Urothelium cell line (cell line): ENCODE data around the gene LBH.
A peak's percentile ranks its signal among the peaks of the same experiment; 100 is the strongest.
"Not testable (repeated sequence)": the region's sequence is repeated elsewhere in the genome, so short reads cannot be mapped to it uniquely, and the experiment has no call there.

Experiments used
- DNase-seq: peaks from one replicate; pipeline ENCODE4 v3.0.0; 2011; ENCODE audit warnings: low spot score, mixed read lengths
- FAIRE-seq: peaks from 2 replicates; lab custom pipeline; 2011; peaks lifted over from hg19 to GRCh38; lab: Jason Lieb, UNC

Gene LBH

DNA sequence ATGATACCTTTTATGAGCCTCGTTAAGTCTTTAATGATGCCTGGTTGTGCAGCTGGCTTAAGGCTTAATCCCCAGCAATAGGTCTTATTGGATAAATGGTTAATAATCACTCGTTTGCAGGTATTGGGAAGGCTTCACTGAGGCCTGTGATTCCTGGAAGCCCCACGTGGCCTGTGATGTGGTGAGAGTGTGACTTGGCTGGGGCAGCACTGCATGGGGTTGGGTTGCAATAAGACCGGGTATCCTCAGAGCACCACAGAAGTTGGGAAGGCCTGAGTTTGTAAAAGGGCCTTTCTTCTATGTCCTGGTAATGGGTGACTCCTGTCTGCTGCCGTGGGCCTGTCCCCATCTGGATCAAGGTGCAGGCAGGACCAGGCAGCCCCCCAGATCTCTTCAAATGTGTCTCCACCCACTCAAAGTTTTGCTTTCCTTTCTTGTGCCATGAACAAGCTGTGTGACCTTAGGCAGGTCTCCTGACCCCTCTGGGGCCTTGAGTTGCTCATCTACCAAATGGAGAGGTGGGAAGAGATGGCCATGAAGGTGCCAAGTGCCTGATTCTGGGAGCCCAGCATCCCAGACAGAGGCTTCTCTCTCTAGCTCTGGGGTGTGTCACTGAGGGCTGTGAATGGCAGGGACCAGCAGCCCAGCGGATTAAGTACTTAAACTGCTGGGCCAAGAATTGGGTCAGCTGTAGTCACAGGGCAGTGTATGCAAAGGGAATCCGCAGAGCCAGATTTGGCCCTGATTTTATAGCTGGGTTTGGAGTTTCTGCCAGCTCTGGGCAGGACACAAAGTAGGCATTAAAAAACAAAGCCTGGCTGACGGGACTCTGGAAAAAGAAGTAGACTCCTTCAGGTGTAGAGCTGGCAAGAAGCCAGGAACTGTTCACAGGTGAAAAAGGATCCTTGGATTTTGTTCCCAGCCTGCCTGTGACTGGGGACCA, 24.4 kb downstream of the LBH start:
- FAIRE-seq (no peak), DNase-seq (no peak)

DNA sequence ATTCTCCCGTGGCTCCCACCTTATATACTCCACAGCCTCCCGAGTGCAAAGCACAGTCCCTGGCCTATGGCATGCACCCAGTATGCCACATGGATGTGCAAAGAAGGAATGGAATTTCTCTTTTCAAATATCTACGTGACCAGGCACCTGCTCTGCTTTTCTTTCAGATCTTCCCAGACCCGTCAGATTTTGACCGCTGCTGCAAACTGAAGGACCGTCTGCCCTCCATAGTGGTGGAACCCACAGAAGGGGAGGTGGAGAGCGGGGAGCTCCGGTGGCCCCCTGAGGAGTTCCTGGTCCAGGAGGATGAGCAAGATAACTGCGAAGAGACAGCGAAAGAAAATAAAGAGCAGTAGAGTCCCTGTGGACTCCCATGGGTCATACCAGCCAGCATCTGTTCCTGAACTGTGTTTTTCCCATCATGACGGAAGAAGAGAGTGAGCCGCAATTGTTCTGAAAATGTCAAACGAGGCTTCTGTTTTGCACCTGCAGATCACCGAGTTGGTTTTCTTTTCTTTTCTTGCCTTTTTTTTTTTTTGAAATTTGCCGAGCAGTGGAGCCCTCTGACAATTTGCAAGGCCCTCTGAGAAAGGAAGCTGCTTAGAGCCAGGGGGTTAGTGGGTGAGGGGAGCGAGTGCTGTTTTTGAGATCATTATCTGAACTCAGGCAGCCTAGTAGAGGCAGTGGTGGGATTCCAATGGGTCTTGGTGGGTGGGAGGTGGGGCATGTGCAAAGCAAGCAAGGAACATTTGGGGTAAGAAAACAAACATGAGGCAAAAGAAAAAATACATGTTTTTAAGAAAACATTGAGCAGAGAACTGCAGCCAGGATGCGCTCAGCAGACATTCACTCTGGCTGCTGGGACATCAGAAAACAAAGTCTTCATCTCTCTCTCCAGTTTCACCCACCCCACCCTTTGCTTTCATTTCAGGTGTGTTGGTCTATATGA, 26.2 kb downstream of the LBH start:
- DNase-seq (no peak), FAIRE-seq (no peak)

DNA sequence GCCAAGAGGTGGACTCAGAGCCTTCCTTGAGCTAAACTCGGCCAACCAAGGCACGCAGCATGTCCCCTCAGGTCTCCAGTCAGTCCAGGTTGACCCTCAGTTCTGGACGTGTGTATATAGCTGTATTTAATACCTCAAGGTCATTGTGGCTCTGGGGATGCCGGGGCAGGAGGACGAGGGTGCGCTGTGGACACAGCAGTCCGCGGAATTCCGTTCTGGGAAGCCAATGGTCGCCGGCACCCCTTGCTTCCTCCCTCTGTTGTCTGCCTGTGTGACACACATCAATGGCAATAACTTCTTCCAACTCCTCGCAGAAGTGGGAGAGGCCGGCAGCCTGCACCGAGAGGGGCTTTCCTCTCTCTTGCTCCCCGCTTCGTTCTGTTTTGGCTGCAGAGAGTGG, 27.7 kb downstream of the LBH start:
- FAIRE-seq, result no peak
- no peak for DNase-seq

DNA sequence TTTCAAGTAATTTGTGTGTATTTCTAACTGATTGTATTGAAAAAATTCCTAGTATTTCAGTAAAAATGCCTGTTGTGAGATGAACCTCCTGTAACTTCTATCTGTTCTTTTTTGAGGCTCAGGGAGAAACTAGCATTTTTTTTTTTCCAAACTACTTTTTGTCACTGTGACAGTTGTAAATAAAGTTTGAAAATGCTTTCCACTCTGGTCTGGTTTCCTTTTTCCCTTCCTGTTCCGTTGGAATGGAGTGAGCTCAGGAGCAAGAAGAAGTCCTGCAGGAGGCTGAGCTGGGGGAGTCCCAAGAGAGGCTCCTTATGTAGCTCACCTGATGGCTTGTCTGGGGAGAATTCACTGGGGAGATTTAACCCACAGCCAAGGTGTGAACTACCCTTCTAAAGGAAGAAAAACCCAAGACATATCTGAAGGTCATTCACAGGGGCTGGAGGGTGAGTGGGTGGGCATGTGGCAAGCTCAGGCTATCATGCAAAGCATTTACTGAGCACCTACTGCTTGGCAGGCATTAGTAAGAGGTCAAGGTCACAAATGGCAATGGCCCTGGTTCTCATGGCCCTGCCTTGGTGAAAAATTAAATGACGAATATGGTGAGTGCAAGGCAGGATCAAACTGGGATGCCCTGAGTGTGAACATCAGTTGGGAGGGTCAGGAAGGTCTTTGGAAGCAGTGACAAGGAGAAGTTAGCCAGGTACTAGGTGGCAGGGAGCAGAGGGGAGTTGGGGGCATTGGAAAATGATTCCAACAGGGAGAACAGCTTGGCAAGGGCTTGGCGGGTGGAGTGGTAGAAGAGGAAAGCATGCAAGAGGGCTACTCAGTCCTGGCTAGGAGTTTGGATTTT, 28.7 kb downstream of the LBH start:
- DNase-seq (no peak), FAIRE-seq (no peak)

DNA sequence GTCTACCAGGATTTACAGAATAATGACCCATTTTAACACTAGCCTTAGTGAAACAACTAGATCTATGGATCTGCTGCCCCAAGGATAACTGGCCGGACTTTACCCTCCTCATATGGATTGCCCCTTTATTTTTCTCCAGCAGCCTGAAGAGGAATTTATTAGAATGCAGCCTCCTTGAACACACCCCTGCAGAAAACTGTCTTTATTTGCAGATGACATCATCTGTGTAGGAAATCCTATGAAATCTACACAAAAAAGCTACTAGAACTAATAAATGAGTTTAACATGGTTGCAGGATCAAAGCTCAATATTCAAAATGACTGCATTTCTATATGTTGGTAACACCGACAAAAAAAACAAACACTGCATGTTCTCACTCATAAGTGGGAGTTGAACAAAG, 29.6 kb downstream of the LBH start:
- FAIRE-seq (no peak), DNase-seq (no peak)

DNA sequence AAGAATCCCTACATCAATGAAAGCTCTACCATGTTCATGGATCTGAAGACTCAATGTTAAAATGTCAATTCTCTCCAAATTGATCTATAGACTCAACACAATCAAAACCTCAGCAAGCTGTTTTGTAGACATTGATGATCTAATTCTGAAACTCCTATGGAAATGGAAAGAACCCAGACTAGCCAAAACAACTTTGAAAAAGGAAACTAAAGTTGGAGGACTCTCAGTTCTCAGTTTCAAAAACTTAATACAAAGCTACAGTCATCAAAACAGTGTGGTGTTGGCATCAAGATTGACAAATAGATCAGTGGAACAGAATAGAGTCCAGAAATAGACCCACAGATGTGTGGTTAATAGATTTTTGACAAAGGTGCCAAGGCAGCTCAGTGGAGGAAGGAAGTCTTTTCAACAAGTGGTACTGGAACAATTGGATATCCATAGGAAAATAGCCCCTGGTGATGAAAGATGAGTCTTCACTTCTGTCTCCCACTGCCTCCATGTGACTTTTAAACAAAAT, 30.4 kb downstream of the LBH start:
- no peak for DNase-seq
- no peak for FAIRE-seq

DNA sequence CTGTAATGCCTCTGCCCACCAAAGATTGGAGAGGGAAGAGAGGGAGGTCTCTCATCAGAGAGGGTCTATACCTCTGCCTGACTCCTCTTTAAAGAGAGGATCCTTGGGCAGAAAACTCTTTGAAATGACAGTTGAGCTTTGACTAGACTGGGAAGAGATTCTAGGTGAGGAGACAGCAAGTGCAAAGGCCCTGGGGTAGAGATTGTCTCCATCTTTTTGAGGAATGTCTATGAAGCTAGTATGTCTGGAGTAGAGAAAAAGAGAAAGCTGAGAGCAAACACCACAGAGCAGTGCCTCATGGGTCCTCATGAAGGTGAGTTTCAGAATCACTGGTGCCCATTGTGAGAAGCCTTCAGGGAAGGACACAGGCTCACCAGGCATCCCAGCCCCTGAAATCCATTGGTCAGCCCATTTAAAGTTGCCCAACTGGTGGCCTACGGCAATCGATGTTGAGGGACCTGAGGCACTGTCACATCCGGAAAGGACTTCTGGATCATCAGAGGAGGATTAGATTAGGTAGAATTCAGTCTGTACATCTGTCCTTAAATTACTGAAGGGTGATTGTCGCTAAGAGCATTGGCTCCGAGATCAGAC, 31.5 kb downstream of the LBH start:
- no peak for FAIRE-seq
- DNase-seq, result no peak

DNA sequence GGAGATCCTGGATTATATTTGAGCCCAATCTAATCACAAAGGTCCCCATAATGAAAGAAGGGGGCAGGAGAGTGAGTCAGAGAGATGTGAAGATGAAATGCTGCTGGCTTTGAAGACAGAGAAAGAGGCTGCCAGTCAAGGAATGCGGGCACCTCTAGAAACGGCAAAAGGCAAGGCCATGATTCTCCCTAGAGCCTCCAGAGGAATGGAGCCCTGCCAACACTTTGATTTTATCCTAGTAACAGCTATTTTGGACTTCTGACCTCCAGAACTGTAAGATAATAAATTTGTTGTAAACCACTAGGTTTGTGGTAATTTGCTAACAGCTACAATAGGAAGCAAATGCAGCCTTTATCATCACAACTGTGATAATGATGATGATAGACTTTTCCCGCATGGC, 32.9 kb downstream of the LBH start:
- FAIRE-seq, result peak; percentile 72
- no peak for DNase-seq

DNA sequence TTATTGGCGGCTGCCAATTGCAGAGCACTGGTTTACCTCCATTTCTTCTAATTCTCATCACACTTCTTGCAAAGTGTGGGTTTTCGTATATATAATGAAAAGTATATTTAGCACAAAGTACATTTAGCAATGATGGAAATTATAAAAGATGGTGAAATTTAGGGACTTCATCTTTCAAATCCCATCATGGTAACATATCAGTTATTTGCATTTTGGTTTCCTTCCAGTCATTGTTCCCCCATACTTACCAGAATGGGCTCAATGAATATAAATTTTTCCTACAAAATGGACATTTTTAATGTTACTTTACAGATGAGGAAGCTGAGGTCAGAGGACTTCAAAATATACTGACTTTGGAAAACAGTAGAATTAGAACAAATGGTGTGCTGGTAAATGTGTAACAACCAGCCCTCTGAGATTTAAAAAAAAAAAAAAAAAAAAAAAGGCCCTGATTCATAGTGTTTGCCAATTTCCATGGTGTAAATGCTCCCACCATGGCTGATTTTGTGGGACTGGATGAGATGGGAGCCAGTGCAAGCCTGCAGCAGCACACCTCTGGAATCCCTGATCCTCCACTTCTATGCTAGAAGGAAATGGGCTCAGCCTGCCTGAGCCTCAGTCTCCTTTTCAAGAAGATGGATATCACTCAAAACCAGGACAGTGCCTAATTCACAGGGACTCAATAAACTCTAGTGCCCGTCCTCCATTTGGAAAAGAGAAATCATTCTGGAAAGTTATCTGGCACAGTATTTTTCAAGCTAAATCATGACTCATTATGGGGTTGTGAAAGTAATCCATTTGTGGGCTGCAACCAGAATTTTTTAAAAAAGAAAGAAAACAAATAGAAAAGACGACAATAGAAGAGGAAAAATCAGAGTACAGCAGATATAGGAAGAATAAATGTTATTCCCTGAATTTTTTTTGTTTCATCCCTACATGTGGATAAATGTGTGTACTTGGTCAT, 34.0 kb downstream of the LBH start:
- DNase-seq (no peak), FAIRE-seq (no peak)

DNA sequence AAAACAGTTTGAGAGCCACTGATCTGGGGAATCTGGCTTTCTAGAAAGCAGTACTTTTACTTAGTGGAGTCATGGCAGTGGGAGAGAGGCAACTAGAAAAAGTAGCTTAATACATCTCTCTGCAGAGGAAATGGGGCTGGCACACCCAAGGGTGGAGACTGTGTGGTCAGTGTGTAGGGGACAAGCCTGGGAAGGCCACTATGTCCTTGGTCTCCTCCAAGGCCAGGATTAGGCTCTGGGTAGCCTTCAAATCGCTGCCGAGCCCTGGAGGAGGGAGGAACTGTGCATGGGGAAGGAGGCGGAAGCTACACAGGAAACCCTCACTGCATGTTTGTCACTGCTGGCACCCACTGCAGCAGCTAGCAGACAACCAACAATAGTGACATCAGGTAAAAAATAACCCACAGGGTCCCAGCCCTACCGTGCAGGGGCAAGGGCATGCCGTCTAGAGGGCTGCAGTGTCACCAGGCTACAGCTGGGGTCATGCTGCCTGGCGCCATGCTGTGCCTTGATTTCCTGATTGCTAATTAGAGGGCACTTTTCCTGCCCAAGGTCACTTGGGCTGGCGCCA, 34.8 kb downstream of the LBH start:
- DNase-seq (no peak), FAIRE-seq (no peak)

DNA sequence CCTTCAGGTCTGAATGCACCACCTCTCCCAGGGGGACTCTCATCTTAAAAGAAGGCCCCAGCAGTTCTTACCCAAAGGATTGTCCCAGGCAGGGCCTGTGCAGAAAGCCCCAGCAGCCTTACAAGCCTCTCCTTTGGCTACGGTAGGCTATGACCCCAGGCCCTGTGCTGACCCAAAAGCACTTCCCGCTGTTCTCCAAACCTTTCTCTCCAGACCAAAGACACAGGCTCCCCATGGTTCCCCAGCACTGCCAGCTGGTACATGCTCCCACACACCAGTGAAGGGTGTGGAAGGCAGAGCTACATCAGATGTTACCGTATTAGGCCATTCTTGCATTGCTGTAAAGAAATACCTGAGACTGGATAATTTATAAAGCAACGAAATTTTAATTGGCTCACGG, 35.4 kb downstream of the LBH start:
- DNase-seq (no peak), FAIRE-seq (no peak)

DNA sequence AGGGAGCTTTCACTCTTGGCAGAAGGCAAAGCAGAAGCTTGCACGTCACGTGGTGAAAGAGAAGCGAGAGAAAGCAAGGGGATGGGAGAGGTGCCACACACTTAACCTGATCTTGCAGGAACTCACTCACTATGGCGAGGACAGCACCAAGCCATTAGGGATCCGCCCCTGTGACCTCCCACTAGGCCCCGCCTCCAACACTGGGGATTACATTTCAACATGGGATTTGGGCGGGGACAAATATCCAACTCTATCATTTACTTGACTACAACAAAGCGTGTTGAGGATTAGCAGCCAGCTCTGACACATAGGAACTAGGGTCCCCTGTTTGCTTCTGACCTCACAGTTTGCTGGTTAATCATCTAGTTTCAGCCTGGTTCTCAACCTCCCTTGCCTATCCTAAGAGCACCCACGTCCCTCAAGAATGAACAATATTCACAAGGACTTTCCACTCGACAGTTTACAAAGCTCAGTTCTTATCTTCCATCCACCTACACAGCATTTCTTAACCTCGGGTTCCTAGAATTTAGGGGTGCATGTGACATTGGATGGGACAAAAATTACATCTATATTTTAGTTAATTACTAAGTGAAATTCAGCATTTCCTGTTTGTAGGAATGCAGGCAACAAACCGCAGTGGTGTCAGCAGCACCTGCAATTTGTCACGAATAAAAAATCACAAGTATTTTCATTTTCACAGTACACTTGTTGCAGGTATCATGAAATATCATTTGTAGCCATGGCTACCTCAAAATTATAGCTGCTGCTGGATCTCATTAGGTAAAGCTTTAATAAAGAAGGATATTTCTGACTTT, 36.0 kb downstream of the LBH start:
- FAIRE-seq (no peak), DNase-seq (no peak)

DNA sequence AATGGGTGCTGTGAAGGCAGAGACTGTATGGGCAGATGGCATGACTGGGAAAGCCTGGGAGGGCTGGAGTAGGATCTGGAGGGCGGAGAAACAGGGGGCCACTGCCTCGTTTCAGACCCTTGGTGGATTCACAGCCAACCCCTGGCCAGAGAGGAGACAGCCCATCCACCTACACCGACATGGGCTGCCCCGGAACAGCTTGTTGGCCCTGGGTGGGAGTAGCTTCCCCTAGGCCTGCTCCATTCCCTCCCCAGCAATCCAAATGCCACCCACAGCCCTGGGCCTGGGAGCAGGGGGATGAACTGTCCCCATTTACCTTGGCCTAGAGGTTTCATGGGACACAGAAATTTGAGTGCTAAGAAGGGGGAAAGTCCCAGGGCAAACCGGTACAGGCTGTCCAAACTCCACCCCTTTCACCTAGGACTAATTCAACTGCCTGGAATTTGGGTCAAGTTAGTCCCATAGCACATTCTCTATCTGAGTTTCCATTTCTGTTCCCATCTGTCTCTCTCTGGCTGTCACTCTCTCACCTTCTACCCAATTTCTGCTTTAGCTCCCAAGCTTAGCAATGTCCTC, 37.0 kb downstream of the LBH start:
- DNase-seq, result no peak
- no peak for FAIRE-seq

DNA sequence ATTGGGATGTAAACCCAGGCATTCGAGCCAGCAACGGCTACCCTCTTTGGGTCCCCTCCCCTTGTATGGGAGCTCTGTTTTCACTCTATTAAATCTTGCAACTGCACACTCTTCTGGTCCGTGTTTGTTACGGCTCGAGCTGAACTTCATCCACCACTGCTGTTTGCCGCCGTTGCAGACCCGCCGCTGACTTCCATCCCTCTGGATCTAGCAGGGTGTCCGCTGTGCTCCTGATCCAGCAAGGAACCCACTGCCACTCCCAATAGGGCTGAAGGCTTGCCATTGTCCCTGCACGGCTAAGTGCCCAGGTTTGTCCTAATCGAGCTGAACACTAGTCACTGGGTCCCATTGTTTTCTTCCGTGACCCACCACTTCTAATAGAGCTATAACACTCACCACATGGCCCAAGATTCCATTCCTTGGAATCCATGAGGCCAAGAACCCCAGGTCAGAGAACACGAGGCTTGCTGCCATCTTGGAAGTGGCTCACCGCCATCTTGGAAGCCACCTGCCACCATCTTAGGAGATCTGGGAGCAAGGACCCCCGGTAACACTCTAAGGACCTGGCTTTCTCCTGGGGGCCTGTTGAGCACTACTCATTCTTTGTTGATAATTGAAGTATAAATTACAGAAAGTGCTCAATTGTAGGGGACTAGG, 37.9 kb downstream of the LBH start:
- not testable (repeated sequence) for FAIRE-seq, DNase-seq

DNA sequence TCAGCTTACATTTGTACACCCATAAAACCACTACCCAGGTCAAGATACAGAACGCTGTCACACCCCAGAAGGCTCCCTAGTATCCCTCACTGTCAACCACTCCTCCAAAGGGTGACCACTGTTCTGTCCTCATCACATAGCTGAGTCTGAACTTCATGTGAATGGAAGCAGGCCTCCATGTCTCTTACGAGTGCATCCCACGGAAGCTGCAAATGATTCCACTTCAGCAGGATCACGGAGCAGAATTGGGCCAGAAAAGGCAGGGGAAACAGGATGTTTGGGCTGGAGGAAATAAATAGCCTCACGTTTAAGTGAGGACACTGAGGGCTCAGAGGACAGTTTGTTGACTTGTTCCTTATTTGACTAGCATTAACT, 38.4 kb downstream of the LBH start:
- DNase-seq, result no peak
- FAIRE-seq, result no peak

DNA sequence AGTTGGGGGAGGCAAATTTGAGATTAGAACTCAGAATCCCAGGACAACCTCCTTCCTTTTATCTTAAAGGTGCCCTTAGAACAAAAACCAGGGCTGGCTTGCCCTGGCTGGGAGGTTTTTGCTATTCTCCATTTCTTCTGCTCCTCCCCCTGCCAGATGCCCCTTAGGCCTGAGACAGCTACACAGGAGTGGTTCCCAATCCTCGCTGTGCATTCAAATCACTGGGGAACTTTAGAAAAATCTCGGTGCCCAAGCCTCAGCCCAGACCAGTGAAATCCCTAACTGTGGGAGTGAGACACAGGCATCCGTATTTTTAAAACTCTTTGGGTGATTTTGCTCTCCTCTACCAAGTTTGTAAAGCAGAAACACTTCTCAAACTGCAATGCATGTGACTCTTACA, 38.8 kb downstream of the LBH start:
- DNase-seq, result no peak
- no peak for FAIRE-seq

DNA sequence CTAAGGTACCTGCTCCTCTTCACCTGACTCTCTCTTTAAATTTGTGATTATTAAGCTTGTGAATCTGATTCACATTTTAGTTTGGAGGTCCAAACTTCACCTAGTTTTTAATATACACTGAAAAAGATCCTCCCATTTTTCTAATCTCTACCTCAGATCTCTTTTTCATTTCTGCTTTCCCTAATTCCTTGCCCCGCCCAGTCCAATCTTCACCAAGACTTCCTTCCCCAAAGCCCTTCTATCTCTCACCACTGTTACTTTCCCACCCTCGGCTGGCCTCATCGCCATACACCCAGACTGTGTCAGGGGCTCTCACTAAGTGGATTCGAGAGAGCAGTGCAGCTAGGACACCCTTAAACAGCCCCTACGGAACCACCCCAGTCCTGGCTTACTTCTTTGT, 40.0 kb downstream of the LBH start:
- FAIRE-seq, result no peak
- no peak for DNase-seq
